ENCODE results near the gene KCNQ1.

The KCNQ1 gene

GRCh38 chr11:2673871-2674471 is 229.2 kb downstream of the KCNQ1 start:
- no peak for TF ChIP-seq CTCF (IDR thresholded peaks at IDR 0.05)

- no peak for TF ChIP-seq CTCF (IDR thresholded peaks at IDR 0.05)
Observed at GRCh38 chr11:2674658-2675131, 229.9 kb downstream of the KCNQ1 start.

GRCh38 chr11:2675540-2675939 is 230.7 kb downstream of the KCNQ1 start:
- no peak for TF ChIP-seq CTCF (IDR thresholded peaks at IDR 0.05)

GRCh38 chr11:2677127-2677526 is 232.3 kb downstream of the KCNQ1 start:
- no peak for TF ChIP-seq CTCF (IDR thresholded peaks at IDR 0.05)

GRCh38 chr11:2678396-2678795 is 233.6 kb downstream of the KCNQ1 start:
- no peak for TF ChIP-seq CTCF (IDR thresholded peaks at IDR 0.05)

GRCh38 chr11:2679011-2679676 is 234.3 kb downstream of the KCNQ1 start:
- TF ChIP-seq CTCF (IDR thresholded peaks at IDR 0.05): no peak

GRCh38 chr11:2681408-2682145 is 236.8 kb downstream of the KCNQ1 start:
- no peak for TF ChIP-seq CTCF (IDR thresholded peaks at IDR 0.05)
